Measurements from ENCODE around the gene SERPINA6.

The SERPINA6 gene

GRCh38 chr14:94317259-94317658, 5.9 kb downstream of the SERPINA6 start:
- Histone ChIP-seq H3K9me3 (ENCODE audit: insufficient read depth, low read depth, low read length) (no peaks in the 10 kb centered on the region), H3K4me1 (ENCODE audit: insufficient read depth, low read length) (no peaks in the 10 kb centered on the region), H3K36me3 (ENCODE audit: insufficient read depth, low read length) (no peaks in the 10 kb centered on the region), H3K27ac (ENCODE audit: low read depth, low read length) (no peak overlapping the region), H3K4me3 (ENCODE audit: low read length) (no peak overlapping the region), H3K9ac (ENCODE audit: low read depth, low read length) (no peak overlapping the region), H3K27me3 (ENCODE audit: insufficient read depth, low read length) (no peaks in the 10 kb centered on the region)
- WGBS = 70% methylated on average over 4 of the region's 4 CpGs

- H3K9ac ChIP-seq (ENCODE audit: low read depth, low read length) = no peak overlapping the region
Observed at GRCh38 chr14:94316692-94317091, 6.4 kb downstream of the SERPINA6 start.

GRCh38 chr14:94314890-94315289, 8.2 kb downstream of the SERPINA6 start:
- Histone ChIP-seq H3K36me3 (ENCODE audit: insufficient read depth, low read length) (no peaks in the 10 kb centered on the region), H3K4me3 (ENCODE audit: low read length) (no peak overlapping the region), H3K27me3 (ENCODE audit: insufficient read depth, low read length) (no peaks in the 10 kb centered on the region), H3K27ac (ENCODE audit: low read depth, low read length) (no peak overlapping the region), H3K4me1 (ENCODE audit: insufficient read depth, low read length) (no peaks in the 10 kb centered on the region), H3K9ac (ENCODE audit: low read depth, low read length) (no peak overlapping the region), H3K9me3 (ENCODE audit: insufficient read depth, low read depth, low read length) (no peaks in the 10 kb centered on the region)
- WGBS = 85% methylated on average over 2 of the region's 2 CpGs

More at GRCh38 chr14:94316692-94317091, 6.4 kb downstream of the SERPINA6 start:
- no peaks in the 10 kb centered on the region for H3K36me3 ChIP-seq (ENCODE audit: insufficient read depth, low read length)
- H3K4me1 ChIP-seq (ENCODE audit: insufficient read depth, low read length) = no peaks in the 10 kb centered on the region
- 80% methylated on average over 1 of the region's 1 CpG for WGBS
- no peaks in the 10 kb centered on the region for H3K9me3 ChIP-seq (ENCODE audit: insufficient read depth, low read depth, low read length)
- H3K4me3 ChIP-seq (ENCODE audit: low read length) = no peak overlapping the region
- H3K27me3 ChIP-seq (ENCODE audit: insufficient read depth, low read length) = no peaks in the 10 kb centered on the region
- H3K27ac ChIP-seq (ENCODE audit: low read depth, low read length) = no peak overlapping the region

GRCh38 chr14:94313991-94314655, 9.0 kb downstream of the SERPINA6 start:
- 89% methylated on average over 8 of the region's 8 CpGs for WGBS
- Histone ChIP-seq H3K9me3 (ENCODE audit: insufficient read depth, low read depth, low read length) (no peaks in the 10 kb centered on the region), H3K36me3 (ENCODE audit: insufficient read depth, low read length) (no peaks in the 10 kb centered on the region), H3K27me3 (ENCODE audit: insufficient read depth, low read length) (no peaks in the 10 kb centered on the region), H3K27ac (ENCODE audit: low read depth, low read length) (no peak overlapping the region), H3K9ac (ENCODE audit: low read depth, low read length) (no peak overlapping the region), H3K4me1 (ENCODE audit: insufficient read depth, low read length) (no peaks in the 10 kb centered on the region), H3K4me3 (ENCODE audit: low read length) (no peak overlapping the region)

- no peak overlapping the region for H3K9ac ChIP-seq (ENCODE audit: low read depth, low read length)
- H3K4me1 ChIP-seq (ENCODE audit: insufficient read depth, low read length) = no peaks in the 10 kb centered on the region
- no peak overlapping the region for H3K27ac ChIP-seq (ENCODE audit: low read depth, low read length)
- no peaks in the 10 kb centered on the region for H3K36me3 ChIP-seq (ENCODE audit: insufficient read depth, low read length)
- no peaks in the 10 kb centered on the region for H3K27me3 ChIP-seq (ENCODE audit: insufficient read depth, low read length)
- WGBS = 92% methylated on average over 6 of the region's 6 CpGs
- no peak overlapping the region for H3K4me3 ChIP-seq (ENCODE audit: low read length)
- peaks cover 6% of the 10 kb centered on the region; the same call in 1 of the 2 replicates for H3K9me3 ChIP-seq (ENCODE audit: insufficient read depth, low read depth, low read length)
Observed at GRCh38 chr14:94312481-94313246, 10.5 kb downstream of the SERPINA6 start.

GRCh38 chr14:94310248-94310647, 12.9 kb downstream of the SERPINA6 start:
- no peak overlapping the region for H3K9ac ChIP-seq (ENCODE audit: low read depth, low read length)
- no peaks in the 10 kb centered on the region for H3K4me1 ChIP-seq (ENCODE audit: insufficient read depth, low read length)
- 88% methylated on average over 3 of the region's 3 CpGs for WGBS
- no peaks in the 10 kb centered on the region for H3K27me3 ChIP-seq (ENCODE audit: insufficient read depth, low read length)
- H3K4me3 ChIP-seq (ENCODE audit: low read length) = no peak overlapping the region
- no peak overlapping the region for H3K27ac ChIP-seq (ENCODE audit: low read depth, low read length)
- no peaks in the 10 kb centered on the region for H3K36me3 ChIP-seq (ENCODE audit: insufficient read depth, low read length)
- peaks cover 9% of the 10 kb centered on the region; the same call in 1 of the 2 replicates for H3K9me3 ChIP-seq (ENCODE audit: insufficient read depth, low read depth, low read length)

- Histone ChIP-seq H3K27ac (ENCODE audit: low read depth, low read length) (no peak overlapping the region), H3K27me3 (ENCODE audit: insufficient read depth, low read length) (no peaks in the 10 kb centered on the region), H3K4me3 (ENCODE audit: low read length) (no peak overlapping the region), H3K36me3 (ENCODE audit: insufficient read depth, low read length) (no peaks in the 10 kb centered on the region), H3K9ac (ENCODE audit: low read depth, low read length) (no peak overlapping the region), H3K9me3 (ENCODE audit: insufficient read depth, low read depth, low read length) (peaks cover 9% of the 10 kb centered on the region; the same call in 1 of the 2 replicates), H3K4me1 (ENCODE audit: insufficient read depth, low read length) (no peaks in the 10 kb centered on the region)
- WGBS = 92% methylated on average over 10 of the region's 10 CpGs
Observed at GRCh38 chr14:94309721-94310120, 13.4 kb downstream of the SERPINA6 start.

GRCh38 chr14:94307410-94307992, 15.6 kb downstream of the SERPINA6 start:
- Histone ChIP-seq H3K9me3 (ENCODE audit: insufficient read depth, low read depth, low read length) (peaks cover 9% of the 10 kb centered on the region; the same call in 1 of the 2 replicates), H3K27ac (ENCODE audit: low read depth, low read length) (no peak overlapping the region), H3K36me3 (ENCODE audit: insufficient read depth, low read length) (no peaks in the 10 kb centered on the region), H3K9ac (ENCODE audit: low read depth, low read length) (no peak overlapping the region), H3K27me3 (ENCODE audit: insufficient read depth, low read length) (no peaks in the 10 kb centered on the region), H3K4me3 (ENCODE audit: low read length) (no peak overlapping the region), H3K4me1 (ENCODE audit: insufficient read depth, low read length) (no peaks in the 10 kb centered on the region)
- WGBS = 65% methylated on average over 5 of the region's 5 CpGs

GRCh38 chr14:94306047-94306978, 16.8 kb downstream of the SERPINA6 start:
- H3K27me3 ChIP-seq (ENCODE audit: insufficient read depth, low read length) = no peaks in the 10 kb centered on the region
- no peak overlapping the region for H3K9ac ChIP-seq (ENCODE audit: low read depth, low read length)
- peaks cover 9% of the 10 kb centered on the region; the same call in 1 of the 2 replicates for H3K9me3 ChIP-seq (ENCODE audit: insufficient read depth, low read depth, low read length)
- no peaks in the 10 kb centered on the region for H3K36me3 ChIP-seq (ENCODE audit: insufficient read depth, low read length)
- H3K27ac ChIP-seq (ENCODE audit: low read depth, low read length) = no peak overlapping the region
- H3K4me3 ChIP-seq (ENCODE audit: low read length) = no peak overlapping the region
- no peaks in the 10 kb centered on the region for H3K4me1 ChIP-seq (ENCODE audit: insufficient read depth, low read length)
- 89% methylated on average over 11 of the region's 12 CpGs for WGBS

- Histone ChIP-seq H3K9ac (ENCODE audit: low read depth, low read length) (no peak overlapping the region), H3K27ac (ENCODE audit: low read depth, low read length) (no peak overlapping the region), H3K36me3 (ENCODE audit: insufficient read depth, low read length) (no peaks in the 10 kb centered on the region), H3K4me3 (ENCODE audit: low read length) (no peak overlapping the region), H3K4me1 (ENCODE audit: insufficient read depth, low read length) (no peaks in the 10 kb centered on the region), H3K27me3 (ENCODE audit: insufficient read depth, low read length) (no peaks in the 10 kb centered on the region), H3K9me3 (ENCODE audit: insufficient read depth, low read depth, low read length) (peaks cover 9% of the 10 kb centered on the region; the same call in 1 of the 2 replicates)
- WGBS = 86% methylated on average over 2 of the region's 2 CpGs
Observed at GRCh38 chr14:94305620-94306019, 17.5 kb downstream of the SERPINA6 start.

All from HUES64 (cell line).